ENCODE data around the gene RRP7A.
"Not testable (repeated sequence)": the region's sequence is repeated elsewhere in the genome, so short reads cannot be mapped to it uniquely, and the experiment has no call there.

The RRP7A gene

GRCh38 chr22:42515896-42516295 lies 3.7 kb downstream of the RRP7A start:
- TF ChIP-seq CTCF (IDR thresholded peaks at IDR 0.05; ENCODE audit: extremely low read depth, insufficient read depth, missing control alignments), result no peak
- in situ Hi-C loops (cut with MboI; ENCODE audit: low pct_unique_long_range_greater_than_20kb, low sequenced_read_pairs, unreplicated experiment), result no loop called here
- no peak for DNase-seq (ENCODE audit: low spot score)

DNA sequence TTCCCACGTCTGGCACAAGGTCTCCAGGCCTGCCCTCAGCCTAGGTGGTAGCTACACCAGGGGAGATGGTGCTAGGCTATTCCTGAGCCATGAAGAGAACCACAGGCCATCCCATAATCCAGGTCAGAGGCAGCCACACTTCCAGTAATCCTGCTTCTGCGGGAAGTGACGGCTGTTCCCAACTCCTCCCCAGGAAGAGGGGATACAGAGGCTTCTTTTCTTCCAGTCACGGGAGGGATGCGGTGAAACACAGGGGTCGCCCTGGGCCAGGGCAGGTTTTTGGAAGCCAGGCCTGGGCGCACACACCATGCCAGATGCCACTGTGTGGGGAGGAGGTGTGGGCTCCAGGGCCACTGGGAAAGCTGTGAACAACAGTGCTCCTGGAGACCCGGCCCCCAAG lies 4.3 kb downstream of the RRP7A start:
- in situ Hi-C loops (cut with MboI; ENCODE audit: low pct_unique_long_range_greater_than_20kb, low sequenced_read_pairs, unreplicated experiment); DNase-seq (ENCODE audit: low spot score): not testable (repeated sequence)

- in situ Hi-C loops (cut with MboI; ENCODE audit: low pct_unique_long_range_greater_than_20kb, low sequenced_read_pairs, unreplicated experiment); DNase-seq (ENCODE audit: low spot score): not testable (repeated sequence)
These were observed 5.3 kb downstream of the RRP7A start for GRCh38 chr22:42514331-42514730.

- TF ChIP-seq CTCF (IDR thresholded peaks at IDR 0.05; ENCODE audit: extremely low read depth, insufficient read depth, missing control alignments), result peak; percentile 19
- in situ Hi-C loops (cut with MboI; ENCODE audit: low pct_unique_long_range_greater_than_20kb, low sequenced_read_pairs, unreplicated experiment); DNase-seq (ENCODE audit: low spot score): not testable (repeated sequence)
These were observed 7.2 kb downstream of the RRP7A start for GRCh38 chr22:42512273-42512990.

- no peak for TF ChIP-seq CTCF (IDR thresholded peaks at IDR 0.05; ENCODE audit: extremely low read depth, insufficient read depth, missing control alignments)
- in situ Hi-C loops (cut with MboI; ENCODE audit: low pct_unique_long_range_greater_than_20kb, low sequenced_read_pairs, unreplicated experiment), result no loop called here
- no peak for DNase-seq (ENCODE audit: low spot score)
These were observed 8.2 kb downstream of the RRP7A start for GRCh38 chr22:42511401-42511891.

- no peak for TF ChIP-seq CTCF (IDR thresholded peaks at IDR 0.05; ENCODE audit: extremely low read depth, insufficient read depth, missing control alignments)
- in situ Hi-C loops (cut with MboI; ENCODE audit: low pct_unique_long_range_greater_than_20kb, low sequenced_read_pairs, unreplicated experiment), result no loop called here
- DNase-seq (ENCODE audit: low spot score), result no peak
These were observed 10.0 kb downstream of the RRP7A start for GRCh38 chr22:42509548-42509947.

- in situ Hi-C loops (cut with MboI; ENCODE audit: low pct_unique_long_range_greater_than_20kb, low sequenced_read_pairs, unreplicated experiment), result not testable (repeated sequence)
These were observed 10.6 kb downstream of the RRP7A start for GRCh38 chr22:42508975-42509364.

DNA sequence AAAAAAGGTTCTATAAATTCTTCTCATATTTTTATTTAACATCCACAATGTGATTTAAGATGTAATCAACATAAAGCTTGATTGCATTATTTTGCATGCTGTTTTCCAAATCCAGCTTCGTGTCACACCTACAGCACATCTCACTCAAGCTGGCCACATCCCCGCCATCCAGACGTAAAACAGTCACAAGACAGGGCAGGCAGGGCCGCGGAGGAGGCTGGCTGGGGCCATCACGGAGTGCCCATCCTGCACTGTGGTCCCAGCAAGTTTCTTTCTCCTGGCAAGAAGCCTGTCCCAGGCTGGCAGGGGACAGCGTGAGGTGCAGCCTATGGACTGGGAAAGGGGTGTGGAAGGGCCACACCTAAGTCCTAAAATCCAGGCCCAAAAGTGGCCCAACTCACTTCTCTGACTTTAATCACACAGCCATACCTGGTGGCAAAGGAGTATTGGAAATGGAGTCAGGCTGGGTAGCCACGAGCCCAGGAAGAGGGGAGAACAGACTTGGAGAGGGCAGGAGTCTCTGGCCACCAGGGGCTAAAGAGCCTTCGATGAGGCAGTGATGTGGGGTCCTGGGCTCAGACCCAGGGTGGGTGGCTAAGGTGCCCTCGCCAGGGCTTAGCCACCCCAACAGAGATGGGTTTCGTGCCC lies 11.1 kb downstream of the RRP7A start:
- DNase-seq (ENCODE audit: low spot score); in situ Hi-C loops (cut with MboI; ENCODE audit: low pct_unique_long_range_greater_than_20kb, low sequenced_read_pairs, unreplicated experiment): not testable (repeated sequence)

More at GRCh38 chr22:42508975-42509364, 10.6 kb downstream of the RRP7A start:
- DNase-seq (ENCODE audit: low spot score), result not testable (repeated sequence)

DNA sequence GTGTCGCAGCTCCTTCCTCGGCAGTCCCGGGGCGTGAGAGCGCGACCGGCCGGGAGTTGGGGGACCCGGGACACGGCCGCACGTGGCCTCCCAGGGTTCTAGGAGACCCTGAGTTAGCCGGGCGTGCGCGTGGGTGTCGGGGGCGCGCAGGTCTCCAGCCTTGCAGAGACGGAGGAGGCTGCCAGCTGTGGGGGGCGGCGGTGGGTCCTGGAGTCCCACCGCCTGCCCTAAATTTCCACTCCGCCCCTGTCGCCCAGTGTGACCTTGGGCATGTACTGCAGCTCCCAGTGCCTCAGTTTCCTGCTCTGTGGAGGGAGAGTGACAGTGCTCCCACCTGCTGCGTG lies 18.8 kb downstream of the RRP7A start:
- in situ Hi-C loops (cut with MboI; ENCODE audit: low pct_unique_long_range_greater_than_20kb, low sequenced_read_pairs, unreplicated experiment), result no loop called here
- no peak for TF ChIP-seq CTCF (IDR thresholded peaks at IDR 0.05; ENCODE audit: extremely low read depth, insufficient read depth, missing control alignments)
- no peak for DNase-seq (ENCODE audit: low spot score)

Measured in GM13977 (cell line).